WTC11 (cell line): Measurements from ENCODE around the gene KCNB1. TPM values are rescaled to one million over a fixed set of nuclear protein-coding genes. Genes with fewer than 3 reads are reported as not detected.

Experiments used
- ATAC-seq: fragments of 200-7000 bp; cut with Tn5 transposase; 2 replicates; pipeline ENCODE4 v1.10.0; 2021; ENCODE audit warnings: mild to moderate bottlenecking, moderate library complexity
- CTCF ChIA-PET: fragments of 300-600 bp; sonication (Branson Sonifier 250); formaldehyde crosslinking; loops from one replicate; lab custom pipeline; 2021; ENCODE audit warnings: antibody characterized with exemption; lab: Charles Lee
- POLR2A ChIA-PET: fragments of 350-600 bp; sonication (Branson Sonifier 250); formaldehyde crosslinking; loops from one replicate; lab custom pipeline; 2021; ENCODE audit warnings: antibody characterized with exemption; lab: Charles Lee
- DNase-seq: peaks from one replicate; pipeline ENCODE4 v3.0.0; 2021; ENCODE audit warnings: low spot score
- H3K27ac Mint-ChIP-seq: 2 replicates; pipeline ENCODE4 v1.8.0; 2021; ENCODE audit warnings: mixed read lengths
- H3K27me3 Mint-ChIP-seq: 2 replicates; pipeline ENCODE4 v1.8.0; 2021; ENCODE audit warnings: low read depth, mild to moderate bottlenecking, moderate library complexity, mixed read lengths
- H3K36me3 Mint-ChIP-seq: 2 replicates; pipeline ENCODE4 v1.8.0; 2021; ENCODE audit warnings: mixed read lengths
- H3K4me1 Mint-ChIP-seq: 2 replicates; pipeline ENCODE4 v1.8.0; 2022; ENCODE audit warnings: mixed read lengths
- H3K4me3 Mint-ChIP-seq: 2 replicates; pipeline ENCODE4 v1.8.0; 2021; ENCODE audit warnings: mild to moderate bottlenecking, moderate library complexity, mixed read lengths
- H3K9me3 Mint-ChIP-seq: 2 replicates; pipeline ENCODE4 v1.8.0; 2021; ENCODE audit warnings: mixed read lengths
- AFF4 ChIP-seq: sonication (generic); formaldehyde crosslinking; IDR thresholded peaks from 2 replicates; pipeline ENCODE4 v1.8.1; 2023; ENCODE audit warnings: mild to moderate bottlenecking, missing genetic modification reagents, borderline replicate concordance
- AR ChIP-seq: fragments of 250-450 bp; sonication (Bioruptor Pico); IDR thresholded peaks from 2 replicates; pipeline ENCODE4 v1.9.0; 2021; ENCODE audit warnings: mild to moderate bottlenecking
- ATF1 ChIP-seq: sonication (generic); formaldehyde crosslinking; IDR thresholded peaks from 2 replicates; pipeline ENCODE4 v1.8.1; 2023; ENCODE audit warnings: mild to moderate bottlenecking, moderate library complexity, missing genetic modification reagents
- CREM ChIP-seq: sonication (generic); formaldehyde crosslinking; IDR thresholded peaks from 2 replicates; pipeline ENCODE4 v1.8.1; 2022; ENCODE audit warnings: mild to moderate bottlenecking, missing genetic modification reagents, moderate library complexity
- ELF4 ChIP-seq: sonication (generic); formaldehyde crosslinking; IDR thresholded peaks from 2 replicates; pipeline ENCODE4 v1.8.1; 2022; ENCODE audit warnings: low read depth, mild to moderate bottlenecking, moderate library complexity, missing genetic modification reagents
- GABPB1 ChIP-seq: sonication (generic); formaldehyde crosslinking; IDR thresholded peaks from 2 replicates; pipeline ENCODE4 v1.8.1; 2023; ENCODE audit warnings: mild to moderate bottlenecking, missing genetic modification reagents
- HMGA2 ChIP-seq: fragments of 250-450 bp; sonication (Bioruptor Pico); IDR thresholded peaks from 2 replicates; pipeline ENCODE4 v1.4.0; 2021; ENCODE audit warnings: mild to moderate bottlenecking, moderate library complexity
- IRF2 ChIP-seq: sonication (generic); formaldehyde crosslinking; IDR thresholded peaks from 2 replicates; pipeline ENCODE4 v1.8.0; 2022; ENCODE audit warnings: low read depth, missing genetic modification reagents, borderline replicate concordance
- MAX ChIP-seq: sonication (generic); formaldehyde crosslinking; IDR thresholded peaks from 2 replicates; pipeline ENCODE4 v1.8.0; 2022; ENCODE audit warnings: mild to moderate bottlenecking, missing genetic modification reagents
- OVOL2 ChIP-seq: fragments of 250-450 bp; sonication (Bioruptor Pico); IDR thresholded peaks from 2 replicates; pipeline ENCODE4 v1.9.0; 2021; ENCODE audit warnings: mild to moderate bottlenecking, borderline replicate concordance
- RELA ChIP-seq: sonication (generic); formaldehyde crosslinking; IDR thresholded peaks from 2 replicates; pipeline ENCODE4 v1.8.1; 2022; ENCODE audit warnings: missing genetic modification reagents, mild to moderate bottlenecking, borderline replicate concordance
- RORB ChIP-seq: fragments of 250-450 bp; sonication (Bioruptor Pico); IDR thresholded peaks from 2 replicates; pipeline ENCODE4 v1.9.0; 2021; ENCODE audit warnings: mild to moderate bottlenecking
- SMAD3 ChIP-seq: sonication (generic); formaldehyde crosslinking; IDR thresholded peaks from 2 replicates; pipeline ENCODE4 v1.8.0; 2022; ENCODE audit warnings: missing genetic modification reagents, mild to moderate bottlenecking, borderline replicate concordance
- SP1 ChIP-seq: sonication (generic); formaldehyde crosslinking; conservative IDR thresholded peaks from 2 replicates; pipeline ENCODE4 v1.8.1; 2022; ENCODE audit warnings: missing genetic modification reagents
- TEAD1 ChIP-seq: sonication (generic); formaldehyde crosslinking; IDR thresholded peaks from 2 replicates; pipeline ENCODE4 v1.8.0; 2022; ENCODE audit warnings: mild to moderate bottlenecking, missing genetic modification reagents
- TP53 ChIP-seq: sonication (generic); formaldehyde crosslinking; IDR thresholded peaks from 2 replicates; pipeline ENCODE4 v1.8.1; 2023; ENCODE audit warnings: mild to moderate bottlenecking, missing genetic modification reagents
- USF1 ChIP-seq: sonication (generic); formaldehyde crosslinking; IDR thresholded peaks from 2 replicates; pipeline ENCODE4 v1.8.0; 2022; ENCODE audit warnings: mild to moderate bottlenecking, missing genetic modification reagents
- ZNF219 ChIP-seq: sonication (generic); formaldehyde crosslinking; IDR thresholded peaks from 2 replicates; pipeline ENCODE4 v1.8.0; 2023; ENCODE audit warnings: missing genetic modification reagents, mild to moderate bottlenecking, borderline replicate concordance
- ZNF423 ChIP-seq: fragments of 250-450 bp; sonication (Bioruptor Pico); IDR thresholded peaks from 2 replicates; pipeline ENCODE4 v2.1.2; 2022; ENCODE audit warnings: mild to moderate bottlenecking, moderate library complexity
- total RNA-seq: library from RNA; stranded (reverse); gene quantifications from 3 replicates; pipeline ENCODE4 v1.2.3, GENCODE V29; 2021

The KCNB1 gene
- total RNA-seq, 1 experiment from 2014 or later = 1.1 TPM

- TF ChIP-seq USF1 (CRISPR knock-in tag) (no peak), OVOL2 (CRISPR knock-in tag) (no peak), CREM (no peak), ELF4 (no peak), HMGA2 (CRISPR knock-in tag) (no peak), AFF4 (no peak), ATF1 (CRISPR knock-in tag) (no peak)
Measured at GRCh38 chr20:49479785-49480184, 2.7 kb downstream of the KCNB1 start (continued).

GRCh38 chr20:49478754-49479689 lies 3.4 kb downstream of the KCNB1 start:
- ChIA-PET POLR2A (no interaction called here), CTCF (interaction anchor here (1.0 to 1.3 kb wide), 4 partner anchors 94 to 233 kb away, joined by 3 to 4 read pairs (median 3); no protein-coding TSS in a partner anchor)
- no peak for DNase-seq
- H3K4me3 Mint-ChIP-seq = no peak overlapping the region
- no peaks in the 10 kb centered on the region for H3K36me3 Mint-ChIP-seq
- no peak overlapping the region for H3K27ac Mint-ChIP-seq
- H3K4me1 Mint-ChIP-seq = no peaks in the 10 kb centered on the region; the same call in 1 of the 2 replicates
- ATAC-seq = no peak
- TF ChIP-seq GABPB1 (CRISPR knock-in tag) (peak; percentile 55), TP53 (no peak)
- TF ChIP-seq, all 79 proteins: peak for 1
- 0 out of 2 replicates have a peak, but pooled peaks cover 4% of the 10 kb centered on the region for H3K9me3 Mint-ChIP-seq
- peaks cover 19% of the 10 kb centered on the region for H3K27me3 Mint-ChIP-seq

- H3K9me3 Mint-ChIP-seq = 0 out of 2 replicates have a peak, but pooled peaks cover 4% of the 10 kb centered on the region
- peaks cover 19% of the 10 kb centered on the region for H3K27me3 Mint-ChIP-seq
- no peaks in the 10 kb centered on the region for H3K36me3 Mint-ChIP-seq
- TF ChIP-seq TEAD1 (CRISPR knock-in tag) = no peak
- no peak for TF ChIP-seq RORB
- TF ChIP-seq ZNF423 (CRISPR knock-in tag) = no peak
- no peak for TF ChIP-seq AR
- TF ChIP-seq MAX (CRISPR knock-in tag) = no peak
- no peak for TF ChIP-seq SMAD3
- no peak for TF ChIP-seq SP1 (CRISPR knock-in tag)
- TF ChIP-seq IRF2 (CRISPR knock-in tag) = no peak
- TF ChIP-seq OVOL2 (CRISPR knock-in tag) = no peak
- no peak for TF ChIP-seq RELA (CRISPR knock-in tag)
- no peak for TF ChIP-seq ZNF219
- POLR2A ChIA-PET = no interaction called here
- no peak for DNase-seq
- H3K4me3 Mint-ChIP-seq = no peak overlapping the region
- H3K4me1 Mint-ChIP-seq = no peaks in the 10 kb centered on the region; the same call in 1 of the 2 replicates
- no peak overlapping the region for H3K27ac Mint-ChIP-seq
- CTCF ChIA-PET = interaction anchor here (1.0 kb wide), 1 partner anchor 93 kb away, joined by 3 read pairs; no protein-coding TSS in a partner anchor
- no peak for ATAC-seq
Measured at GRCh38 chr20:49478266-49478665, 4.2 kb downstream of the KCNB1 start.
